Spleen (tissue), 11 donors: ENCODE measurements around the gene PEX1. TPM values are rescaled to one million over a fixed set of nuclear protein-coding genes. Genes with fewer than 3 reads are reported as not detected.
A peak's percentile ranks its signal among the peaks of the same experiment; 100 is the strongest.
"Not testable (repeated sequence)": the region's sequence is repeated elsewhere in the genome, so short reads cannot be mapped to it uniquely, and the experiment has no call there.

Experiments
- DNase-seq: peaks from one replicate; pipeline ENCODE4 v3.0.0-alpha.2; 2020
- H3K27ac ChIP-seq, 8 donors: fragments of 200-600 bp; sonication (generic) in 7 of 8; 1 replicate in 4 of 8; 2 replicates in 4 of 8; pipeline versions ENCODE4 v1.5.0 to v1.8.0; 2016 to 2021; ENCODE audit warnings: inconsistent platforms in 4 of 8, mild to moderate bottlenecking in 4 of 8, moderate library complexity in 1 of 8
- H3K27me3 ChIP-seq, 7 donors: fragments of 200-600 bp; sonication (generic) in 6 of 7; replicated peaks in 1 of 7; 1 replicate in 4 of 7; 2 replicates in 3 of 7; pipeline versions ENCODE4 v1.5.0 to v1.8.0; 2016 to 2021; ENCODE audit warnings: inconsistent platforms in 3 of 7, mild to moderate bottlenecking in 1 of 7
- H3K36me3 ChIP-seq, 6 donors: fragments of 200-600 bp; sonication (generic) in 5 of 6; 1 replicate in 4 of 6; 2 replicates in 2 of 6; pipeline versions ENCODE4 v1.5.0 to v1.8.0; 2016 to 2021; ENCODE audit warnings: inconsistent platforms in 2 of 6
- H3K4me1 ChIP-seq, 6 donors: fragments of 200-600 bp; sonication (generic) in 5 of 6; 1 replicate in 3 of 6; 2 replicates in 3 of 6; pipeline versions ENCODE4 v1.5.0 to v1.8.0; 2016 to 2021; ENCODE audit warnings: inconsistent platforms in 3 of 6
- H3K4me3 ChIP-seq, 8 donors: fragments of 200-600 bp; sonication (generic) in 7 of 8; 1 replicate in 4 of 8; 2 replicates in 4 of 8; pipeline versions ENCODE4 v1.5.0 to v1.8.0; 2016 to 2021; ENCODE audit warnings: inconsistent platforms in 4 of 8, mild to moderate bottlenecking in 4 of 8, moderate library complexity in 2 of 8
- H3K9me3 ChIP-seq, 8 donors: fragments of 200-600 bp; sonication (generic) in 7 of 8; 1 replicate in 4 of 8; 2 replicates in 4 of 8; pipeline versions ENCODE4 v1.5.0 to v1.8.0; 2016 to 2021; ENCODE audit warnings: inconsistent platforms in 4 of 8
- CTCF ChIP-seq, 11 experiments: fragments of 200-600 bp in 7 of 11; fragments of 450-650 bp in 4 of 11; sonication (generic) in 4 of 11; IDR thresholded peaks in 8 of 11; conservative IDR thresholded peaks in 3 of 11; 1 replicate in 7 of 11; 2 replicates in 4 of 11; pipeline versions ENCODE4 v1.4.0 to v1.8.0; 2016 to 2021; ENCODE audit warnings: antibody characterized with exemption in 11 of 11, inconsistent platforms in 4 of 11, mild to moderate bottlenecking in 1 of 11
- POLR2A ChIP-seq, 3 donors: fragments of 450-650 bp; IDR thresholded peaks; one replicate each; pipeline ENCODE4 v1.5.1; 2017; ENCODE audit warnings: antibody characterized with exemption in 3 of 3, mild to moderate bottlenecking in 1 of 3
- POLR2AphosphoS5 ChIP-seq, 3 donors: sonication (generic); formaldehyde crosslinking; IDR thresholded peaks; one replicate each; pipeline ENCODE4 v1.5.1; 2017; ENCODE audit warnings: antibody characterized with exemption in 3 of 3
- WGBS, 5 donors: extraction: QIAGEN DNeasy Blood & Tissue Kit in 3 of 5; methylation state at CpG; one replicate each; pipeline versions ENCODE4 v1.1.5 to v1.1.7; 2013 to 2018; 5-methylcytosine and 5-hydroxymethylcytosine counted together
- intact Hi-C: fragments of 100-400 bp; cut with DNase I; formaldehyde crosslinking; loops from one replicate; pipeline ENCODE4 v1.15.0; 2023; ENCODE audit warnings: low total_unique reads
- polyA plus RNA-seq, 3 donors: library from polyadenylated mRNA; stranded (reverse); fragments of 200-250 nt; gene quantifications; one replicate each; pipeline ENCODE4 v1.2.1, GENCODE V29; 2013
- total RNA-seq, 7 donors: library from RNA; depleted of rRNA in 3 of 7; stranded (reverse); fragments of >200 nt in 3 of 7; fragmentation: NEBNext Ultra II Directional in 4 of 7; extraction: Animal tissue kit (Norgen Biotek cat#: 25700) in 4 of 7; gene quantifications; one replicate each; pipeline versions ENCODE4 v1.1.0 to v1.2.1, GENCODE V29; 2016 to 2021
- donor health status: healthy with polysubstance abuse.
- donor health status: DM: no; HTN: no; CAD: no; lungs with moderate emphysema.
- donor health status: DM: no; HTN: no; CAD: no.
- donor health status: Bipolar disorder and iron deficiency.
- donor health status: healthy.
- donor health status: DM: no; HTN: no; CAD: no.
- donor health status: DM: yes; HTN: yes; CAD: no.

The PEX1 gene
- total and polyA plus RNA-seq, 10 donors, result 13.1 to 37.4 (median 21.0) TPM

GRCh38 chr7:92448205-92448747 is 80.0 kb downstream of the PEX1 start:
- TF ChIP-seq POLR2A (IDR thresholded peaks at IDR 0.05), result no peak
- TF ChIP-seq CTCF (IDR thresholded peaks at IDR 0.05 in 8 of 11, conservative IDR thresholded peaks at IDR 0.05 in 3 of 11), result peak in 8 of 11 experiments; percentile 25 to 54 (median 37)
- peak in 1 of 3 donors; percentile 13 for TF ChIP-seq POLR2AphosphoS5 (IDR thresholded peaks at IDR 0.05)
- H3K27me3 ChIP-seq, result no peaks in the 10 kb centered on the region
- H3K27ac ChIP-seq, result peak overlapping the region; percentile 89 to 99 (median 99)
- H3K36me3 ChIP-seq, result peaks cover 0 to 41% (median 30%) of the 10 kb centered on the region in 6 donors
- intact Hi-C loops, result loop anchor here (10.0 kb wide), 1 partner anchor 623 kb away; no protein-coding TSS in a partner anchor
- H3K4me1 ChIP-seq, result peaks cover 4 to 28% (median 22%) of the 10 kb centered on the region in 6 donors
- 0 to 1% (median 0%) methylated on average over 11 of the region's 11 CpGs for WGBS, 5 donors
- peak overlapping the region; percentile 57 to 98 (median 93) for H3K4me3 ChIP-seq
- peak; percentile 79 for DNase-seq
- H3K9me3 ChIP-seq, result no peaks in the 10 kb centered on the region

- peak; percentile 84 to 91 (median 87) for TF ChIP-seq POLR2AphosphoS5 (IDR thresholded peaks at IDR 0.05)
- TF ChIP-seq CTCF (IDR thresholded peaks at IDR 0.05 in 8 of 11, conservative IDR thresholded peaks at IDR 0.05 in 3 of 11), result peak; percentile 94 to 98 (median 96)
- peak in 2 of 3 donors; percentile 12 to 35 for TF ChIP-seq POLR2A (IDR thresholded peaks at IDR 0.05)
- 0 to 1% (median 0%) methylated on average over 40 to 87 of the region's 87 CpGs for WGBS, 5 donors
- H3K4me3 ChIP-seq, result peak within 1 kb of the TSS; percentile 57 to 98 (median 93)
Observed at GRCh38 chr7:92447345-92448204, 80.7 kb downstream of the PEX1 start, which contains the start of gene GATAD1. TSS of gene GATAD1 (plus strand) at chr7:92447482. CDS start at chr7:92447730, 248 bp downstream.

GRCh38 chr7:92446869-92447344 is 81.4 kb downstream of the PEX1 start:
- WGBS, 5 donors, result 52 to 57% (median 55%) methylated on average over 21 of the region's 21 CpGs
- H3K4me1 ChIP-seq, result peaks cover 4 to 28% (median 22%) of the 10 kb centered on the region in 6 donors
- DNase-seq, result peak; percentile 81
- peaks cover 0 to 27% (median 19%) of the 10 kb centered on the region in 6 donors for H3K36me3 ChIP-seq
- H3K9me3 ChIP-seq, result no peaks in the 10 kb centered on the region
- intact Hi-C loops, result loop anchor here (10.0 kb wide), 1 partner anchor 622 kb away; no protein-coding TSS in a partner anchor
- peak overlapping the region; percentile 89 to 99 (median 99) for H3K27ac ChIP-seq
- H3K4me3 ChIP-seq, result peak overlapping the region; percentile 57 to 98 (median 93)
- no peaks in the 10 kb centered on the region for H3K27me3 ChIP-seq
- no peak for TF ChIP-seq POLR2AphosphoS5 (IDR thresholded peaks at IDR 0.05)
- TF ChIP-seq CTCF (IDR thresholded peaks at IDR 0.05 in 8 of 11, conservative IDR thresholded peaks at IDR 0.05 in 3 of 11), result no peak
- no peak for TF ChIP-seq POLR2A (IDR thresholded peaks at IDR 0.05)

More at GRCh38 chr7:92447345-92448204, 80.7 kb downstream of the PEX1 start, which contains the start of gene GATAD1:
- Histone ChIP-seq H3K27ac (peak within 1 kb of the TSS; percentile 89 to 99 (median 99)), H3K27me3 (no peaks in the 10 kb centered on the region), H3K4me1 (peaks cover 4 to 28% (median 22%) of the 10 kb centered on the region in 6 donors), H3K9me3 (no peaks in the 10 kb centered on the region), H3K36me3 (peaks cover 0 to 34% (median 25%) of the 10 kb centered on the region in 6 donors)
- intact Hi-C loops, result loop anchor here (10.0 kb wide), 1 partner anchor 623 kb away; no protein-coding TSS in a partner anchor
- DNase-seq, result peak; percentile 96

GRCh38 chr7:92442720-92443119 is 85.6 kb downstream of the PEX1 start:
- intact Hi-C loops, result loop anchor here (10.0 kb wide), 1 partner anchor 618 kb away; no protein-coding TSS in a partner anchor
- 83 to 95% (median 86%) methylated on average over 2 of the region's 2 CpGs for WGBS, 5 donors

More at GRCh38 chr7:92442720-92443119, 85.6 kb downstream of the PEX1 start:
- H3K27ac ChIP-seq, H3K4me1 ChIP-seq, H3K36me3 ChIP-seq, H3K27me3 ChIP-seq, H3K4me3 ChIP-seq, H3K9me3 ChIP-seq, DNase-seq: not testable (repeated sequence)
